A549 (cell line): Measurements from ENCODE around the gene MEIKIN. TPM values are rescaled to one million over a fixed set of nuclear protein-coding genes. Genes with fewer than 3 reads are reported as not detected.

Experiments used
- ATAC-seq, 2 experiments: fragments of 200-7000 bp in 1 of 2; fragments of >200 bp in 1 of 2; cut with Nextera tagmentation in 1 of 2; cut with Tn5 transposase in 1 of 2; 3 replicates each; pipeline versions ENCODE4 v1.8.0 to v1.9.1; 2018 to 2020; ENCODE audit warnings: mild to moderate bottlenecking in 1 of 2, moderate library complexity in 1 of 2
- CTCF ChIA-PET: fragments of 300-600 bp; sonication (Branson Sonifier 250); formaldehyde crosslinking; extraction: SDS; loops from one replicate; lab custom pipeline; 2021; ENCODE audit warnings: antibody characterized with exemption, inconsistent platforms; lab: Yijun Ruan, JAX
- POLR2A ChIA-PET: fragments of 350-600 bp; formaldehyde crosslinking; extraction: SDS; loops from one replicate; lab custom pipeline; 2021; ENCODE audit warnings: antibody characterized with exemption, inconsistent platforms; lab: Yijun Ruan, JAX
- DNase-seq, 2 experiments: peaks; one replicate each; pipeline versions ENCODE4 v3.0.0 to v3.0.0-alpha.2; 2011 to 2016; ENCODE audit warnings: low read depth in 1 of 2, low spot score in 1 of 2
- FAIRE-seq: peaks from 2 replicates; lab custom pipeline; 2011; peaks lifted over from hg19 to GRCh38; lab: Jason Lieb, UNC
- H3K27ac ChIP-seq, 2 experiments: fragments of >200 bp; sonication (Bioruptor Twin); formaldehyde crosslinking; 3 replicates each; pipeline ENCODE4 v1.5.1; 2016 to 2017
- H3K4me1 ChIP-seq: fragments of >200 bp; sonication (Bioruptor Twin); formaldehyde crosslinking; 3 replicates; pipeline ENCODE4 v1.6.1; 2016
- H3K4me2 ChIP-seq: fragments of >200 bp; sonication (Bioruptor Twin); formaldehyde crosslinking; 3 replicates; pipeline ENCODE4 v1.6.1; 2016
- H3K4me3 ChIP-seq: fragments of >200 bp; sonication (Bioruptor Twin); formaldehyde crosslinking; 3 replicates; pipeline ENCODE4 v1.5.1; 2016
- H3K9me3 ChIP-seq: fragments of >200 bp; sonication (Bioruptor Twin); formaldehyde crosslinking; 3 replicates; pipeline ENCODE4 v1.6.1; 2016
- BHLHE40 ChIP-seq: IDR thresholded peaks from 2 replicates; pipeline ENCODE4 v1.6.1; 2012; ENCODE audit warnings: low read depth, low read length, inconsistent platforms
- CBX2 ChIP-seq: fragments of 200-600 bp; sonication (generic); IDR thresholded peaks from 2 replicates; pipeline ENCODE4 v1.6.1; 2016; ENCODE audit warnings: low read depth, mild to moderate bottlenecking, borderline replicate concordance
- CHD4 ChIP-seq: fragments of 200-600 bp; sonication (generic); IDR thresholded peaks from 2 replicates; pipeline ENCODE4 v1.6.1; 2016; ENCODE audit warnings: antibody characterized with exemption, mild to moderate bottlenecking, borderline replicate concordance
- EHF ChIP-seq: fragments of 250-450 bp; sonication (Bioruptor Pico); IDR thresholded peaks from 2 replicates; pipeline ENCODE4 v1.5.0; 2020; ENCODE audit warnings: mild to moderate bottlenecking
- EP300 ChIP-seq, 2 experiments: fragments of >200 bp; sonication (Bioruptor Twin); formaldehyde crosslinking; IDR thresholded peaks; 2 replicates in 1 of 2; 3 replicates in 1 of 2; pipeline ENCODE4 v1.6.1; 2016 to 2017
- FOSL2 ChIP-seq, 2 experiments: fragments of 450-650 bp in 1 of 2; fragments of >200 bp in 1 of 2; sonication (Bioruptor Twin) in 1 of 2; formaldehyde crosslinking; IDR thresholded peaks; 2 replicates each; pipeline versions ENCODE4 v1.5.0 to v1.6.1; 2016 to 2020; ENCODE audit warnings: mild to moderate bottlenecking in 1 of 2, moderate library complexity in 1 of 2
- HEYL ChIP-seq: fragments of 250-450 bp; sonication (Bioruptor Pico); IDR thresholded peaks from 2 replicates; pipeline ENCODE4 v1.8.0; 2021; ENCODE audit warnings: mild to moderate bottlenecking, moderate library complexity
- HOXB5 ChIP-seq: fragments of 250-450 bp; sonication (Bioruptor Pico); IDR thresholded peaks from 2 replicates; pipeline ENCODE4 v1.5.0; 2020; ENCODE audit warnings: mild to moderate bottlenecking, moderate library complexity
- JUNB ChIP-seq: fragments of >200 bp; sonication (Bioruptor Twin); formaldehyde crosslinking; IDR thresholded peaks from 2 replicates; pipeline ENCODE4 v1.6.1; 2016
- KDM5A ChIP-seq: fragments of 200-600 bp; sonication (generic); IDR thresholded peaks from 2 replicates; pipeline ENCODE4 v1.6.1; 2016; ENCODE audit warnings: antibody characterized with exemption, mild to moderate bottlenecking
- MAFK ChIP-seq: fragments of 450-650 bp; IDR thresholded peaks from 2 replicates; pipeline ENCODE4 v1.6.1; 2014; ENCODE audit not compliant: partially characterized antibody
- MAZ ChIP-seq: fragments of 150-350 bp; IDR thresholded peaks from 2 replicates; pipeline ENCODE4 v1.6.1; 2014; ENCODE audit warnings: antibody characterized with exemption, low read depth, low read length, borderline replicate concordance
- PHF8 ChIP-seq: fragments of 200-600 bp; sonication (generic); IDR thresholded peaks from 2 replicates; pipeline ENCODE4 v1.6.1; 2016; ENCODE audit warnings: low read depth, mild to moderate bottlenecking, antibody characterized with exemption, moderate library complexity, borderline replicate concordance
- RARB ChIP-seq: fragments of 250-450 bp; sonication (Bioruptor Pico); IDR thresholded peaks from 2 replicates; pipeline ENCODE4 v1.8.0; 2021; ENCODE audit warnings: mild to moderate bottlenecking, moderate library complexity
- RCOR1 ChIP-seq: fragments of 150-350 bp; IDR thresholded peaks from 2 replicates; pipeline ENCODE4 v1.6.1; 2014; ENCODE audit warnings: antibody characterized with exemption, low read length, low read depth
- RNF2 ChIP-seq: fragments of 200-600 bp; sonication (generic); IDR thresholded peaks from 2 replicates; pipeline ENCODE4 v1.6.1; 2016; ENCODE audit warnings: low read depth, mild to moderate bottlenecking, antibody characterized with exemption, moderate library complexity, borderline replicate concordance
- SMC3 ChIP-seq: fragments of >200 bp; sonication (Bioruptor Twin); formaldehyde crosslinking; IDR thresholded peaks from 3 replicates; pipeline ENCODE4 v1.6.1; 2018; ENCODE audit warnings: inconsistent platforms
- SREBF2 ChIP-seq: fragments of 450-650 bp; IDR thresholded peaks from 2 replicates; pipeline ENCODE4 v1.6.1; 2014; ENCODE audit warnings: mild to moderate bottlenecking, moderate library complexity
- TP53 ChIP-seq: fragments of 250-450 bp; sonication (Bioruptor Pico); IDR thresholded peaks from 2 replicates; pipeline ENCODE4 v1.5.0; 2021; ENCODE audit warnings: mild to moderate bottlenecking, moderate library complexity
- ZSCAN20 ChIP-seq: fragments of 250-450 bp; sonication (Bioruptor Pico); IDR thresholded peaks from 2 replicates; pipeline ENCODE4 v1.8.0; 2022; ENCODE audit warnings: mild to moderate bottlenecking, moderate library complexity
- WGBS: methylation state at CpG from one replicate; pipeline ENCODE4 v1.1.6; 2017; ENCODE audit errors: missing lambda C conversion rate; 5-methylcytosine and 5-hydroxymethylcytosine counted together
- polyA plus RNA-seq, 4 experiments: library from polyadenylated mRNA; depleted of rRNA in 3 of 4; stranded (reverse); fragments of >200 nt; fragmentation: RNase III in 1 of 4; extraction: RNeasy Plus Mini Kit Qiagen cat#74134 plus additional on column Dnase treatment in 1 of 4; gene quantifications; 2 replicates in 3 of 4; 3 replicates in 1 of 4; pipeline ENCODE4 v1.2.3, GENCODE V29; 2011 to 2017
- TF ChIP-seq, protein P1 (sequence below): fragments of 450-650 bp; IDR thresholded peaks from 2 replicates; pipeline ENCODE4 v1.6.1; 2014; ENCODE audit warnings: antibody characterized with exemption

The MEIKIN gene
- polyA plus RNA-seq, 2 of the 4 experiments (the other 2 are of a cell fraction): not detected

GRCh38 chr5:131976414-131977211, 31.1 kb upstream of the MEIKIN start:
- no peak for ATAC-seq
- 69% methylated on average over 6 of the region's 6 CpGs for WGBS

GRCh38 chr5:131974956-131975726, 29.7 kb upstream of the MEIKIN start:
- Histone ChIP-seq H3K27ac (no peak overlapping the region), H3K9me3 (no peaks in the 10 kb centered on the region), H3K4me1 (no peaks in the 10 kb centered on the region), H3K4me2 (no peak overlapping the region), H3K4me3 (no peak overlapping the region)
- ATAC-seq (no peak; a peak in 1 of 6 replicates), FAIRE-seq (no peak), DNase-seq (no peak)
- POLR2A ChIA-PET: no interaction called here
- TF ChIP-seq MAFK: peak; percentile 53
- no peak for TF ChIP-seq BHLHE40
- no peak for TF ChIP-seq CBX2
- no peak for TF ChIP-seq HOXB5 (CRISPR knock-in tag)
- CTCF ChIA-PET: no interaction called here
- WGBS: 77% methylated on average over 12 of the region's 12 CpGs

More at GRCh38 chr5:131976414-131977211, 31.1 kb upstream of the MEIKIN start:
- no peak for TF ChIP-seq RNF2
- TF ChIP-seq ZSCAN20 (CRISPR knock-in tag): no peak
- TF ChIP-seq KDM5A: no peak
- no peak for TF ChIP-seq PHF8
- no peak overlapping the region for H3K27ac ChIP-seq
- CTCF ChIA-PET: no interaction called here
- no peaks in the 10 kb centered on the region for H3K9me3 ChIP-seq
- POLR2A ChIA-PET: no interaction called here
- no peak overlapping the region for H3K4me2 ChIP-seq
- H3K4me1 ChIP-seq: no peaks in the 10 kb centered on the region
- H3K4me3 ChIP-seq: no peak overlapping the region
- DNase-seq (no peak), FAIRE-seq (no peak)

DNA sequence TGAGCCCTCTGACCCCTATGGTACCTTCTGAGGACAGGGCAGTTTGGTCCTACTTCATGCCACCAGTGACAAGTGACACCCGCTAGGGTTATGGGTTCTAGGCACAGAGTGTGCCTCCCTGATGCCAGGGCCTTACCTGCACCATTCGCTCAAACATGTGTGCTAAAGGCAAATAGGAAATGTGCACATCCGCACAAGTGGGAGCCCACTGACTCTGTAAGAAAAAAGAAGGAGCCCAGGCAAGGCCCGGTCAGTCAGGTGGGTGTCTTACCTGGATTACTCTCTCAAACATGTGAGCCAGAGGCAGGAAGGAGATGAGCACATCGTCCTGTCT, 29.1 kb upstream of the MEIKIN start:
- ATAC-seq: no peak
- ChIA-PET POLR2A (no interaction called here), CTCF (no interaction called here)
- Histone ChIP-seq H3K9me3 (no peaks in the 10 kb centered on the region), H3K27ac (no peak overlapping the region), H3K4me2 (no peak overlapping the region), H3K4me3 (no peak overlapping the region)
- 72% methylated on average over 5 of the region's 5 CpGs for WGBS
- FAIRE-seq: no peak
- TF ChIP-seq EP300 (IDR thresholded peaks at IDR 0.05) (no peak), MAZ (no peak), SREBF2 (no peak), SMC3 (no peak), BHLHE40 (no peak), FOSL2 (IDR thresholded peaks at IDR 0.05) (no peak), FOSL2 (CRISPR knock-in tag; IDR thresholded peaks at IDR 0.05) (no peak)
- TF ChIP-seq, all 56 proteins: peak for 0
- no peaks in the 10 kb centered on the region for H3K4me1 ChIP-seq
- DNase-seq: no peak

DNA sequence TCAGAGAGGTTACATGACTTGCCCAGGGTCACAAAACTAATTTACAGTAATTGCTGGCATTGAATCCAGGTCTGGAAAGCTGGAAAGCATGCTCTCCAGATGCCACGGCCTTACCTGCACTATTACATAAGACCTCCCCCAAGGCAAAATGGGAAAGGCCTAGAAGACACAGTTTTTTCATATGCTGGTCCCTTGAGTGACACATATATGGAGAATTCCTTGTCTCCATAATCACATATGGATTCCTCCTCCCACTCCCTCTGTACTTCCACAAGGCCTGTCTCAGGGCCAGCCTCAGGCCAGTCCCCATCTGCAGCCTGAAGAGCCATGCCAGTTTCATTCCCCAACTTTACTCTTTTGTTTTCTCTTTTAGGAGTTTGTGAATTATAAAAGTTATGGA, 28.6 kb upstream of the MEIKIN start:
- Histone ChIP-seq H3K4me3 (no peak overlapping the region), H3K9me3 (no peaks in the 10 kb centered on the region), H3K4me2 (no peak overlapping the region), H3K27ac (no peak overlapping the region), H3K4me1 (no peaks in the 10 kb centered on the region)
- CTCF ChIA-PET: interaction anchor here (1.1 kb wide), 1 partner anchor 164 kb away, joined by 3 read pairs; no protein-coding TSS in a partner anchor
- 10% methylated on average over 1 of the region's 1 CpG for WGBS
- TF ChIP-seq, protein P1, sequence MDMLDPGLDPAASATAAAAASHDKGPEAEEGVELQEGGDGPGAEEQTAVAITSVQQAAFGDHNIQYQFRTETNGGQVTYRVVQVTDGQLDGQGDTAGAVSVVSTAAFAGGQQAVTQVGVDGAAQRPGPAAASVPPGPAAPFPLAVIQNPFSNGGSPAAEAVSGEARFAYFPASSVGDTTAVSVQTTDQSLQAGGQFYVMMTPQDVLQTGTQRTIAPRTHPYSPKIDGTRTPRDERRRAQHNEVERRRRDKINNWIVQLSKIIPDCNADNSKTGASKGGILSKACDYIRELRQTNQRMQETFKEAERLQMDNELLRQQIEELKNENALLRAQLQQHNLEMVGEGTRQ: no peak
- TF ChIP-seq CHD4 (no peak), EHF (no peak), JUNB (no peak), TP53 (CRISPR knock-in tag) (no peak), HEYL (CRISPR knock-in tag) (no peak), RARB (CRISPR knock-in tag) (no peak), RCOR1 (no peak), PHF8 (no peak), EP300 (IDR thresholded peaks at IDR 0.05) (no peak)
- no peak for ATAC-seq
- FAIRE-seq: no peak
- no peak for DNase-seq
- POLR2A ChIA-PET: no interaction called here
